Neural progenitor cell (in vitro differentiated cells): ENCODE results near the gene PSMA7.

Experiments used
- CTCF ChIP-seq: fragments of 200-600 bp; sonication (generic); IDR thresholded peaks from 2 replicates; pipeline ENCODE4 v1.5.1; 2017; ENCODE audit warnings: antibody characterized with exemption, mild to moderate bottlenecking
- EZH2 ChIP-seq: fragments of 200-600 bp; sonication (generic); IDR thresholded peaks from 2 replicates; pipeline ENCODE4 v1.6.1; 2017; ENCODE audit warnings: antibody characterized with exemption, mild to moderate bottlenecking, moderate library complexity

GRCh38 chr20:62143957-62144825 lies 997 bp upstream of the PSMA7 start:
- TF ChIP-seq EZH2 (no peak), CTCF (peak; percentile 7)
